ENCODE measurements around the gene KCTD5.

DNA sequence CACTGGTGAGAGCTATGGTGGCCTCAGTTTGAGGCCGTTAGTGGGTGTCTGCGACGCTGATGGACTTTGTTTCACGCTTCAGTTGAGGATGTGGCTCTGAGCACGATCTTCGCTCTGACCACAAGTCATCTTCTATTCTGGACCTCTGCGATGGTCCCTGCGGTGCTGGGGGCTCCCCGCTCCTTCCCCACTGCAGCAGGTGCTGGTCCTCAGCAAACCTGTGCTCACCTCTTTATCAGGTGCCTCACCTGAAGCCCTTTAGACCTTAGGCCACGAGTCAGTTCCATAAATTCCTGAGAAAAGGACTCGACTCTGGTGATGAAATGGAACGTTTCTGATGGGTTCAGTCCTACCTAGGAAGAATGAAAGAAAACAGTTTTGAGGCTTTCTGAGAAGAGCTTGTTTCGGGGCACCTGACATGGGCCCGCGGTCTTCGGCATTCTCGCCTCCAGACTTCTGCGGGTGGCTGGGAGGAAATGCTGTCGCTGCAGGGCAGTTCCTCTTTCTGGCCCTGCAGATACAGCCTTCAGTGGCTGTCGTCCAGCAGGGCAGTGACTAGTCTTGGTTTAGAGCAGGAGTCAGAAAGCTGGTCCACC is 4.7 kb downstream of the KCTD5 start:
- TF ChIP-seq, protein P1, sequence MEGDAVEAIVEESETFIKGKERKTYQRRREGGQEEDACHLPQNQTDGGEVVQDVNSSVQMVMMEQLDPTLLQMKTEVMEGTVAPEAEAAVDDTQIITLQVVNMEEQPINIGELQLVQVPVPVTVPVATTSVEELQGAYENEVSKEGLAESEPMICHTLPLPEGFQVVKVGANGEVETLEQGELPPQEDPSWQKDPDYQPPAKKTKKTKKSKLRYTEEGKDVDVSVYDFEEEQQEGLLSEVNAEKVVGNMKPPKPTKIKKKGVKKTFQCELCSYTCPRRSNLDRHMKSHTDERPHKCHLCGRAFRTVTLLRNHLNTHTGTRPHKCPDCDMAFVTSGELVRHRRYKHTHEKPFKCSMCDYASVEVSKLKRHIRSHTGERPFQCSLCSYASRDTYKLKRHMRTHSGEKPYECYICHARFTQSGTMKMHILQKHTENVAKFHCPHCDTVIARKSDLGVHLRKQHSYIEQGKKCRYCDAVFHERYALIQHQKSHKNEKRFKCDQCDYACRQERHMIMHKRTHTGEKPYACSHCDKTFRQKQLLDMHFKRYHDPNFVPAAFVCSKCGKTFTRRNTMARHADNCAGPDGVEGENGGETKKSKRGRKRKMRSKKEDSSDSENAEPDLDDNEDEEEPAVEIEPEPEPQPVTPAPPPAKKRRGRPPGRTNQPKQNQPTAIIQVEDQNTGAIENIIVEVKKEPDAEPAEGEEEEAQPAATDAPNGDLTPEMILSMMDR (IDR thresholded peaks at IDR 0.05; ENCODE audit: poor library complexity, severe bottlenecking): no peak
- TF ChIP-seq EZH2 (IDR thresholded peaks at IDR 0.05; ENCODE audit: borderline replicate concordance, insufficient read depth, low read length, poor library complexity, severe bottlenecking) (no peak), POLR2AphosphoS5 (IDR thresholded peaks at IDR 0.05) (no peak), RAD21 (conservative IDR thresholded peaks at IDR 0.05) (no peak), SMC3 (conservative IDR thresholded peaks at IDR 0.05; ENCODE audit: poor library complexity) (no peak)

Measured in neural cell (in vitro differentiated cells).